Stimulated activated CD4-positive, alpha-beta T cell treated with anti-CD3 and anti-CD28 coated beads, TNF-alpha, amount 100 ng/mL, for 24 hours (primary cell): Measurements from ENCODE around the gene SPOCK3.

Experiments used
- DNase-seq, 3 experiments: peaks; one replicate each; pipeline ENCODE4 v3.0.0-alpha.2; 2020; ENCODE audit warnings: low read depth in 3 of 3

Gene SPOCK3

DNA sequence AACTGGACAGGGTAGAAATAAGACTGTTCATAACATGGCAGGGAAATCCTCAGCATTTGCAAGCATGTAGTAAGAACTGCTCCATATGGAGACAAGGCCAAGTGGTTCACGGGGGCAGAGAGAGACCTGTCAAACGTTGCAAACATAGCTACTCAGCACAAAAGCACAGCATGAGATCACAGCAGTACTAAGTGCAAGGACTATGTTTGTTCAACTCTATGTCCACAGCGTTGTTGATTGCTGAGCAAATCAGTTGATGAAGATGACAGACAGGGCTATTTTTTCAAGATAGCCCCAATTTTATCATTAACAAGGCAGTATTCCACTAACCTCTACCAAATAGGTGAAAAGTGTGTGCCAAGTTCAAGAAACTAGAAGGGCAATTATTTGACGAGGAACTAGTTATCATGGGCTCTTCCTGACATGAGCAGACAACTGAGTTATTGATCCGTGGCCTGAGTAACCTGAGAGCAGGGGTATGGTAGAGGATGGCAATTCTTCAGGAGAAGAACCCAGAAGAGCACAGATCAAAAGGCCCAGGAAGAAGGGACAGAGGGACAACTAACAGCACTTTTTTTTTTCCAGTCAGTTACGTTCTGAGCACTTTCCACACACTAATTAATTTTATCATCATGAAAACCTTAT lies 57.4 kb downstream of the SPOCK3 start:
- DNase-seq: no peak

DNA sequence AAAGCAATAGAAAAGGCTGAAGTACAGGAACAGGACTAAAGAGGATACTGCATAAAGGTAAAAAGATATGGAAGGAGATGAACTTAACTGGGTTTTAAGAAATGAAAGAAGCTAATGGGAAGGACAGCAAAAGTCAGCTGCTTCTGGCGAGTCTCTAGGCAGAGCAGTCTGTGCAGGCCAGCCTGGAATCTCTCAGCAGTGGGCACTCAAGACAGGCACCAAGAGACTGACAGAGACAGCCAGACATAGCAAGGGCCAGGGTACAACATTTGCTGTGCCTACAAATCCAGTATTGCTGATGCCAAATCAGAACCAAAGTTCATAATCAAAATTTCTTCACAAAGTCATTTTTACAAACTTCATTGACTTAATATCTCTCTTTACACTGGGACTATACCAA lies 62.4 kb downstream of the SPOCK3 start:
- no peak for DNase-seq

DNA sequence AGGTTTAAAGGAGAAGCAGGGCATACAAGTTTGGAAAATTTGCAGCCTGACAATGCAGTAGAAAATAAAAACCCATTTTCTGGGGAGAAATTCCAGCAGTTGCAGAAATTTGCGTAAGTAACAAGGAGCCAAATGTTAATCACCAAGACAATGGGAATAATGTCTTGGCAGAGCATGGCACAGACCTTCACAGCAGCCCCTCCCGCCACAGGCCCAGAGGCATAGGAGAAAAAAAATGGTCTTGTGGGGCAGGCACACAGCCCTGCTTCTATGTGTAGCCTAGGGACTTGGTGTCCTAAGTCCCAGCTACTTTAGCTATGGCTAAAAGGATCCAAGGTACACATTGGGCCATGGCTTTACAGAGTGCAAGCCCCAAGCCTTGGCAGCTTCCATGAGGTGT lies 65.7 kb downstream of the SPOCK3 start:
- DNase-seq: no peak

DNA sequence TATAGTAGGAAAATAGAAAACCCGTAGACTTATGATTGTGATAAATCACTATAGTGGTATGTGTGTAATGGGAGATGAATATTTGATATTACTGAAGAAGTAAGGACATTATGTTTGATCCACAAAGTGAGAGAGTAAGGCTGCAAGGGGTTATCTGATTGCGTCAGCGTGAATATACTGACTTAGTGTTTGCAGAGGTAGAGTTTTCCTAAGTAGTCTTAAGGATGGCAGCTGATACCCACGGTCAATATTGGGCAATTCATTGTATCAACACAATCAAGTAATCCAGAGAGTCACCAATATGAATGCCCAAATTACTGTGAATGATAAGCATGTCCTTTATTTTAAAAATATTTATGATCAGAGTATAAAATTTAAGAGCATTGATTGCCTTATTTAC lies 83.7 kb downstream of the SPOCK3 start:
- DNase-seq: no peak

DNA sequence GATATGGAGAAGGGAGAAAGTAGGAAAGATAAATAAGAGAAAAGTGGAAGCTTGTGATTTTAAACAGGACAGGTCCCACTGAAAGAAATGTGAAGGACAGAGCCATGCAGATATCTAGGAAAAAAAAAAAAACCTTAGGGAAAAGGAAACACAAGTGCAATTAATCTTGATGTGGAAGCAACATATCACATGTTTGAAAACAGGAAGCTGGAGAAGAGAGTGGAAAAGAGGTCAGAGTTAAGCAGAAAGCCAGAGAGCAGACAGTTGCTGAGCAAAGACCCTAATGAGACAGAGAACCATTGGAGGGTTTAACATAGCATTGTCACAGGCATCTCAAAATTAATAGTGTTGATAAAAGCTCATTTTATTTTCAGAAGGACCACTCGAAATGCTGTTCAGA lies 89.7 kb downstream of the SPOCK3 start:
- no peak for DNase-seq

DNA sequence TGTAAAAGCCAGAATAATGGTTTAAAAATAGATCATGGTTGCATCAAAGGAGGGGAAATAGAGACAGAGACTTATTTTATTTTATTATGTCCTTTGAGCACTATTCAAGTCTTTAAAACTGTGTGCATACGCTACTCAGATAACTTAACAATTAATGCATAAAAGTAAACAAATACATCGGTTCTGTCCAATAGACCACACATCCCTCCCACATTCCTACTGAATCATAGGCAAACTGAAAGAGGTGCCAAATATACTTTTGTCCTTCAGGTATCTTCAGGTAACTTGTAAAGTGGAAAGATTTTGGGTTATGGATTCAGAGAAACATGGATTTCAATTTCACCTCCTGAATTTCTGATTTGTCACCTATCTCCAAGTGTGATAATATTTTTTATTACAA lies 91.3 kb downstream of the SPOCK3 start:
- no peak for DNase-seq

DNA sequence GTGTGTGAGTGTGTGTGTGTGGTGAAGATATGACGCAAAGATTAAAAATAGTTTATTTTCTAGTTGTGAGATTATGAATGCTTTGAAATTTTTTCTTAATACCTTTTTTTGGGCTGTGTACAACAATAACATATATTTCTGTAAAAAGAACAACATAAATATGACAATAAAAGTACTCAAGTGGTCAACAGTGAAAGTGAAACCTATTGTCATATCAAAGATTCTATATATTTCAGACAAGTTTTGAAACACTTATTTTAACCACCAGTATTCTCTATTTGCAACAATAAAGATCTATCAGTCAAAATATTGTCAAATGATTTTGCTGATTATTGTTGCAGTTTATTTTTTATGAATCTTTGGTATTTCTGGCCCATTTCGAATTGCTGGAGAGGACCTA lies 98.0 kb downstream of the SPOCK3 start:
- DNase-seq: no peak

DNA sequence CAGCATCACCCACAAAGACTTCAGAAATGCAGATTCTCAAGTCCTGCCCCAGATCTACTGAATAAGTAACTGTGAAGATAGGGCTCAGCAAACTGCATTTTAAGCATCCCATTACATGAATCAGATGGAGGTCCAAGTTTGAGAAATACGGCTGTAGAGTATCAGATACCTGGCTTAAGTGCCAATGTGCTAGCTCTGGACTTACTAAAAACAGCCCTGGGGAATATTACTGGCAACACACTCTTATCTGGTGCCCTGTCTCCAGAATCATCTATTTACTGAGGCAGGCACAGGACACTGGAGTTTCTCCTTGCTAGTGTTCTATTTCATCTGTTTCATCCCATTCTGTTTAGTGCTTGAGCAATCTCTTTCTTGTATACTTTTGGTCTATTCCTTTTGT lies 105.1 kb downstream of the SPOCK3 start:
- no peak for DNase-seq

- DNase-seq: no peak
These were observed 114.9 kb downstream of the SPOCK3 start for GRCh38 chr4:167119392-167119791.

GRCh38 chr4:167117273-167117672 lies 117.0 kb downstream of the SPOCK3 start:
- no peak for DNase-seq

DNA sequence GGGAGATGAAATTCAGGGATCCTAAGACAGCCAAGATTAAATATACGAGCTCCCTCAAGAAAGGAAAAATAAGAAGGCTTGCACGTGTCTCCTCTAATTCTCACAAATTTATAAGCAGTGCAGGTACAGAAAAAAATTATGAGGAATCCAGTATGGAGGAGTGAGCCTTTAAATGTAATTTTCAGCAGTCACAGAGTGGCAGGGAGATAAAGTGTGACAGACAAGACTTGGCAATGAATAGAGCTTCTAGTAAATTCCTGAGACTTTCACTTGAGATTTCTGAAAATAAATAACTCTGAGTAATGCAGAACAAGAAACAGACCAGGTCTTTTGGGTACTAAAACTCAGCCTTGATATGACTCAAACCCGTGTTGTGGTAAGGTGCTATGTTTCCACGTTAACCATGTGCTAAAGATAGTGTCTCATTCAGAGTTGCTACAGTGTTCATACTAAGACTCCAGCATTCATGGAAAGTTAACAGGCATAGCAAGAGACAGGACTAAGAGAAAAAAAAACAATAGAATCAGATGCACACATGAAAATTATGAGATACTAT lies 119.8 kb downstream of the SPOCK3 start:
- no peak for DNase-seq

GRCh38 chr4:167111622-167112021 lies 122.7 kb downstream of the SPOCK3 start:
- no peak for DNase-seq

GRCh38 chr4:167111092-167111491 lies 123.2 kb downstream of the SPOCK3 start:
- DNase-seq: no peak

GRCh38 chr4:167109859-167110258 lies 124.4 kb downstream of the SPOCK3 start:
- DNase-seq: no peak

DNA sequence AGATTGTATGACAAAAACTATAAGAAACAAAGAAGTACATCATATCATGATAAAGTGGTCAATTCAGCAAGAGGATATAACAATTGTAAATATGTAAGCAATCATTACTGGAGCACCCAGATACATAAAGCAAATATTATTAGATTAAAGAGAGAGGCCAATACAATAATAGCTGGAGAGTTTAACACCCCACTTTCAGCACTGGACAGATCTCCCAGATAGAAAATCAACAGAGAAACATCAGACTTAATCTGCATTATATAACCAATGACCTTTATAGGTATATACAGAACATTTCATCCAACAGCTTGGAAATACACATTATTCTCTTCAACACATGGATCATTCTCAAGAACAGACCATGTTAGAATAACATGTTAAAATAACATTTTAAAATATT lies 128.4 kb downstream of the SPOCK3 start:
- no peak for DNase-seq

DNA sequence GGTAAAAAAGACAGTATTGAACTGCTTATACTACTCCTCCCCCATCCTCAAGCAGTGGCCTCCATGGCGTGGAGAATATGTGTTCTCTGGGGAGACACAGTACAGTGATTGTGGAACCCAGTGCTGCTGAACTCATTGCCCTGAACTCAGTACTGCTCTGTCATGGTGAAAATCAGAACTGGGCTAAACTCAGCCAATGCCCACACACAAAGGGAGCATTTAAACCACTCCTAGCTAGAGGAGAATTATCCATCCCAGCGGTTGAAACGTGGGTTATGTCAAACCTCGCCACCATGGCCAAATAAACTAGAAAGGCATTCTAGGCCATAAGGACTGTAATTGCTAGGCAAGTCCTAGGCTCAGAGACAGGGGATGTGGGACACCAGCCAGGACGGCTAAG lies 131.8 kb downstream of the SPOCK3 start:
- no peak for DNase-seq

DNA sequence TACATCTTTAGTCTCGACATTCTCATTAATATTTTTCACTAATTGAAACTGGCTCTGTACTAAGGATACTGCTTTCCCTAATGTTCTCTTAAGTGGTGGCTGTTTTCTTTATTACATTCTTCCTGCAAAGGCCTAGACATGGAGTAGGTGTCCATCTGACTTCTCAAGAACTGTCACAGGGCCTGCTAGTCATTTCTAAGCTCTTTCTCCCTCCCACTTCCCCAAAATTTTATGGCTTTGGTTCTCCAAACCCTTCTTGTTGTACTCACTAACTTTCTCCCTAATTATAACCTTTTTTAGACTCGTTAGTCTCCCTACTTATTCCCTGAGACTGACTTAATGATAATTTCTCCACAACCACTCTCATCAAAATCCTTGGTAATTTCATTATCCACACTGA lies 133.3 kb downstream of the SPOCK3 start:
- DNase-seq: no peak

- DNase-seq: no peak
These were observed 134.2 kb downstream of the SPOCK3 start for GRCh38 chr4:167100120-167100519.

- DNase-seq: no peak
These were observed 146.2 kb downstream of the SPOCK3 start for GRCh38 chr4:167088115-167088514.

- no peak for DNase-seq
These were observed 150.0 kb downstream of the SPOCK3 start for GRCh38 chr4:167084321-167084720.

DNA sequence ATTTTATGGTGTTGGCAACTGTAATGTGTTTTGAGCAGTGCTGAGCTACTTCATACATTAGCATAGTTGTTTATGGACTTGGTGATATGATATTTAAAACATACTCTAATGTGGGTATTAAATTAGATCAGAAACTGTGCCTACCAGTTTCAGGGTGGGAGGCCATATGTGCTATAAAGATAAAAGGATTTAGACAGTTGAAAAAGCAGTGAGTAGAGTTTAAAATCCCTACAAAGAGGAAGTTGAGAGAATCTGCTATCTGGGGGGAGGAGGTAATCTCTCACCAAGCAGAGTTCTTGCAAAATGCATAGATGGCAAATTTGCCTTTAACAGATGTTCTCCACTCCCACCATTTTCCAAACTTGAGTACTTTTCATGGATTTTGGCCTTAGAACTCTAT lies 154.5 kb downstream of the SPOCK3 start:
- no peak for DNase-seq

DNA sequence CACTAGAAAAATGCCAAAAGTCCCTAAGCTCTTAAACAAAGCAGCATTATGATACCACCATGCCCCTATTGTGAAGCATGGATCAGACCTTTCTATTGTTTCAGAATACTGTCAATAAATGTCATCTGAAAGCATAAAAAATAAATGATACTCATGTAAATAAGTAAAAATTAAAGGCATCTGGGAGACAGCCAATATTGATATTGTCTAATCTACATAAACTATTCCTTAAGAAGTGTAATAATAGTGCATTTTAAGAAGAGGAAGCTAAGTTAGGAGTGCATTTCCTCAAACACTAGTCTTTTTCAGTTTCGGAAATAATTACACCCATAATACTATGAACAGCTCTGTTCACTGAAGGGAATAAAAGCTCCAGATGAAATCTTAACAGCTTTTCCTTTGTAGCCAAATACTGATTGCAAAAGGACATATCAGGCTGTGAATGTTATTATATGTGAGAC lies 181.6 kb downstream of the SPOCK3 start:
- DNase-seq: no peak

GRCh38 chr4:167049257-167049656 lies 185.0 kb downstream of the SPOCK3 start:
- DNase-seq: no peak

DNA sequence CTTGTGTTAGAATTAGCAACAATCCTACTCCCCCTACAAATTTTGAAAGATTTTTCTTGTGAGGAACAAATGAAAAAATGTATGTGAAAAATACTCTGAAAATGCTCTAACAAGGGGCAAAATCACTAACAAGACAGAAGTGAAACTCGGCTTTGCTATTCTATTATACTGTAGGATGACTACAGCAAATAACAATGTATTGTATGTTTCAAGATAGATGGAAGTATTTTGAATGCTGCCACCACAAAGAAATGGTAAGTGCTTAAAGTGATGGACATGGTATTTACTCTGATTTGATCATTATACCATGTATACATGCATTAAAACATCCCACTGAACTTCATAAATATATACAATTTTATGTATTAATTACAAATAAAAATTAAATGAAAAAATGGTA lies 192.8 kb downstream of the SPOCK3 start:
- no peak for DNase-seq
